HG02943 (cell line): ENCODE data around the gene PRKCE.
A peak's percentile ranks its signal among the peaks of the same experiment; 100 is the strongest.
"Not testable (repeated sequence)": the region's sequence is repeated elsewhere in the genome, so short reads cannot be mapped to it uniquely, and the experiment has no call there.

Source experiments
- ATAC-seq: cut with Tn5 transposase; IDR thresholded peaks from one replicate; pipeline ENCODE4 v1.9.1; 2021; ENCODE audit warnings: mild to moderate bottlenecking, low read depth, moderate library complexity; ENCODE audit not compliant: unreplicated experiment

PRKCE gene

DNA sequence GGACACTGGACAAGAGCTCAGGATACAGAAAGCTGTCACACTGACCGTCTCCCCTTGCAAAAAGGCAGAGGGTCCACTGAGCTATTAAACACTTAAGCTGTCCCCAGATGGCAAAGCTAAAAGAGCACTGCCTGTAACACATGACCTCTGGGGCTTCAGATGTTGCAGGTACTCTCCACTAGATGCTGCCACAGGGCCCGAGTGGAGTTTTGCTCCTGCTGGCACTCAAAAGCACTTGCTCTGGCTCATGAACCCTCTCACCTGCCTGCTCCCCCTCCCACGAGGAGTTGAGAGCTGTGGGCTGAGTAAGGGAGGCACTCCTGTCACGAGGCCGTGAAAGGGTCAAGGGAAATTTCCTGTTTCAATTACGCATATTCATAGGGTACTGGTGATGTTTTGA is 227.9 kb downstream of the PRKCE start:
- ATAC-seq, result no peak

GRCh38 chr2:45879936-45880335 is 228.5 kb downstream of the PRKCE start:
- ATAC-seq, result no peak

DNA sequence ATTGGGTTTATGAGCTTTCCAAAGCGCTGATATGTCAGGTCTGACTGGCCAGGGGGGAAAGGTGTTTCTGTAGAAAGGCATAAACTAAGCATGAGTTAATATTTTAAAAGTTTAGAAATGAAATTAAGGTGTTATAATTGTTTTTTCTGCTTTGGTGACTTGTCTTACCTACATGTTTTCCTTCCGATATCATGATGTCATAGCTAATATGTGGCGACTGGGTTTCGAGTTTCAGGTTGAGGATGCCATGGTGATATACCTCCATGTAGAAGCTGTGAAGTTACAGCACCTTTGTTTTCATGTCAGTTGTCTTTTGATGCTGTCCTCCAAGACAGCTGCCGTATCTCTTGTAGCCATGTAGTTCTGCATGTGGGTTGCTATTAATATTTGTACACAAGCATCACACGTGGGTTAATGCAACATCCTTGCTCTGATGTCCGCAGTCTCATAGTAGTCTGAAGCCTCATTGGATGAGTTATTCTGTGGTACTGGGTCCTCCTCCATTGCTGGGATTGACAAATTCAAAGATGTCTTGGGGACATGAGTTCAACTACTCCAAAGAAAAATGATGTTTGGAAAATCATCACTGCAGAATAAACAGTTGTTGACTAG is 230.6 kb downstream of the PRKCE start:
- ATAC-seq, result no peak

- ATAC-seq, result no peak
Measured at GRCh38 chr2:45882707-45883602, 231.5 kb downstream of the PRKCE start.

- no peak for ATAC-seq
Measured at GRCh38 chr2:45883603-45884000, 232.1 kb downstream of the PRKCE start.

DNA sequence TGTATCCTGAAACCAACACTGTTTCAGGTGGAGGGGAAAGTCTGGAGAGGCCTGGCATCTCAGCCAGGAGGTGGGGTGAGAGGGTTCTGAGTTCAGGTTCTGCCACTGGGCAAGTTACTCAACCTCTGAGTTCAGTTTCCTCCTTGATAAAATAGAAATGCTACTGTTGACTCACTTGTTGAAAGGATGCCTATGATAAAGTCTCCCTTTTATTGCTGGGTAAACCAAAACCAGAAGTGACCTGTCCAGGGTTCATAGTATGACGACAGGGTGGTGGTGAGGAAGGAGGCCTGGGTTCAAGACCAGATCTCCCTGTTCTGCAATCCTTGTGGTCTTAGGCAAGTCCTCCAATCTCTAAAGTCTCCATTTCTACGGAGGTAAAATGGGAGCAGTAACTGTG is 232.7 kb downstream of the PRKCE start:
- no peak for ATAC-seq

- ATAC-seq, result no peak
Measured at GRCh38 chr2:45885171-45885621, 233.7 kb downstream of the PRKCE start.

DNA sequence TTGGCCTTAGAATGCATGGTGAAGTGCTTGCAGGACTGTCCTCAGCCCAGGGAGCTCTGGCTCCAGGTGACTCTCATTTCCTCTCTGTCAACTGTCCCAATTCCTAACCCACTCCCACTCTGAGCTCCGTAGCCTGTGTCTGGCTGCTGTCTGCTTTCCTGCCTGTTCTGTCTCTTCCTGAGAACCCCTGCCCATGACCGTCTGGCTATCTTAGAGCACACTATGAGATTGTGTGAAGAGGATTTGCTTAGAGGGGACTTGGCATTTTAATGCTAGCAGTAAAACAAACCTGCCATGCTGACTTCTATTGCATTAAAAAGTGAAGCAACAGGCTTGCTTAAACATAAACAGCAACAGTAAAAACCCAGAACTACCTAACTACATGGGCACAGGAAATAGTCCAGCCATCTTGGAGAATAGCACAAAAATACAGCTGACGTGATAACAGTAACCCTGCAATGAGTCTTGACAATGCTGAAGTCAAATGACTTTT is 234.7 kb downstream of the PRKCE start:
- no peak for ATAC-seq

- ATAC-seq, result no peak
Measured at GRCh38 chr2:45888167-45888566, 236.7 kb downstream of the PRKCE start.

DNA sequence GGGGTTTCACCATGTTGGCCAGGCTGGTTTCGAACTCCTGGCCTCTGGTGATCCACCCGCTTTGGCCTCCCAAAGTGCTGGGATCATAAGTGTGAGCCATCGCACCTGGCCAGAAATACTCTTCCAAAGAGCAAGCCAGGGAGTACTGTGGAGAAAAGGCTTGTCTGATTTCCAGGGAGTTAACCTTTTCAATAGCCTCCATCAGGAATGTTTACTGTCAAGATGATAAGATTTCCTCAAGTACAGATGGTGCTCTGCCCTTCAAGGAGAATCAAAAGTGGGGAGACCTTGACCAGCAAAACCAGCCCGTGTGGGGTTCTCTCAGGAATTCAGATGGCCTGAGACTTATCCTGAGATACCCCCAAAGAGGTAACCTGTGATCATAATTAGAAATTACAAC is 237.2 kb downstream of the PRKCE start:
- no peak for ATAC-seq

DNA sequence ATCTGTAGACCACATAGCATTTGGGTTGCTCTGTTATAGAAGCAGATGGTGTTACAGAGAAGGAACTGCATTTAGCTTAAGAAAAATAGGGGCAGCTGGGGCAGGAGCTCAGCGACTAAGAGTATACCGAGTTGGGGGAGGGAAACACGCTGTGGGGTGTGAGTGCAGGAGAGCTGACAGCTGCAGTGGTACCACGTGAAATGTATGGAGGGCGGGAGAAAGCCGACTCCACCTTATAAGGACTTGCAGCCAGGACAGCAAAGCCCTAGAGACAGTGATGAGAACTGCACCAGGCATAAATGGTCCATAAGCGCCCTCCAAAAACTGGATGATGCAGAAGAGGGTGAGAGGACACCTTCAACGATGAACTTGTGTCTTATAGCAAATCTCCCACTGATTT is 237.6 kb downstream of the PRKCE start:
- peak; percentile 77 for ATAC-seq

- no peak for ATAC-seq
Measured at GRCh38 chr2:45889620-45890370, 238.3 kb downstream of the PRKCE start.

DNA sequence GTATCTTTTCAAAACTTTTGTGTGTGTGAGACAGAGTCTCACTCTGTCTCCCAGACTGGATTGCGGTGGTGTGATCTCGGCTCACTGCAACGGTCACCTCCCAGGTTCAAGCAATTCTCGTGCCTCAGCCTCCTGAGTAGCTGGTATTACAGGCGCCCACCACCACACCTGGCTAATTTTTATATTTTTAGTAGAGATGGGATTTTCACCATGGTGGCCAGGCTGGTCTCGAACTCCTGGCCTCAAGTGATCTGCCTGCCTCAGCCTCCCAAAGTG is 238.8 kb downstream of the PRKCE start:
- not testable (repeated sequence) for ATAC-seq

- ATAC-seq, result no peak
Measured at GRCh38 chr2:45890819-45891218, 239.3 kb downstream of the PRKCE start.

- ATAC-seq, result no peak
Measured at GRCh38 chr2:45891719-45892424, 240.4 kb downstream of the PRKCE start.

DNA sequence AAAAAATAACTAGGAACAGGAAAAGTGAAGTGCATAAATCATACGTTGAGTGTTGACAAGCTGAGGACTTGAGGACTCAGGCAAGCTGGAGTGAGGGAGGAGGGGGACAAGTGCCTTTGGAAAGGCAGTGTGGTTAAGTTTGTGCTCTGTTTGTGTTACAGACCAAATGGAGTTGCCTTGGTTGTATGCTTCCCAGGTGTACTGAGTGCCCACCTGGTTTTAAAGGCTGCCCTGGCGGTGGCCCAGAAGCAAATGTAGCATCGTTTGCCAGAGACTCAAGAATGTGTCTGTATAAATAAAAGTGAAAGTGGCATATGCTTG is 240.9 kb downstream of the PRKCE start:
- ATAC-seq, result no peak

DNA sequence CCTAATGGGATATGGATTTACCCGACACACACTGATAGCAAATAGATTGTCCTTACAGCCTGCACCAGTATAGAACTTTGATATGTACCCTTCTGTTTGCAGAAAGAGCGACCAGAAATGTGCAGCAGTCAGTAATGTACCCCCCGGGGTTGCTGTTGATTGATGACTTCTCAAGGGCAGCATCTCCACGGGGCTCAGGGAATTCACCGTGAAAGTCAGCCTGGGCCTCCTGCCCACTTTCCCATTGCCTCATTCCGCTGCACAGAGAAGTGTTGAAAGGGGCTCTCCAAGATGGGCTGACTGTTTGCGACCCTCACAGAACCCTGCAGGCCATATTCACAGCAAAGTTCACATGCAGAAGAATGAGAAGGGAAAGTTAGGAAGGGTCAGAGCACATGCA is 241.3 kb downstream of the PRKCE start:
- ATAC-seq, result no peak

GRCh38 chr2:45894211-45894610 is 242.7 kb downstream of the PRKCE start:
- ATAC-seq, result no peak

DNA sequence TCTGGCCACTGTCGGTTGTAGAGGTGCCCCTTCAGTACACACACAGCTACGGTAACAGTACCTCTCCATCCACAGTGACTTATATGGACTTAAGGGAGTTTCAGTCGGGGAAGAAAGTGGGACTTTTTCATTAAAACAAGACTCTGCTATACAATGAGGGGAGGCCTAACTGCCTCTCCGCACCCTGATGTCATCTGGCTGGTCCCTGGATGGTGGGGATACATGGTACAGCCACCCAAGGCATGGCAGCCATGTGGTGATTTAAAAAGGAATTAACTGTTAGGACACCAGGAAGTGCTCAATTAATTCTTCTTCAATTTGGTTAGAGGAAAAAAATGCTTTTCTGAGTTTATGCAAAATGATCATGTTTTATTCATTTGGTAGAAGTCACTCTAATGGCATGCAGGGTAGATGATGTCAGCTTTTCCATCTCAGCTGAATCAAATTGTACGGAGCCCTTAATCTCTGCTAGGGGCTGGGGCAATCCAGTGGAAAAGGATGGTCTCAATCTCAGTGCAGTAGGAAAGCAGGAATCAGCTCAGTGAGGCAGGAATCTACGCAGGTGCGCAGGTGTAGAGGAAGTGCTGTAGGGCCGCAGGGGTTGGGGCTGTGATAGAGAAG is 243.9 kb downstream of the PRKCE start:
- no peak for ATAC-seq

DNA sequence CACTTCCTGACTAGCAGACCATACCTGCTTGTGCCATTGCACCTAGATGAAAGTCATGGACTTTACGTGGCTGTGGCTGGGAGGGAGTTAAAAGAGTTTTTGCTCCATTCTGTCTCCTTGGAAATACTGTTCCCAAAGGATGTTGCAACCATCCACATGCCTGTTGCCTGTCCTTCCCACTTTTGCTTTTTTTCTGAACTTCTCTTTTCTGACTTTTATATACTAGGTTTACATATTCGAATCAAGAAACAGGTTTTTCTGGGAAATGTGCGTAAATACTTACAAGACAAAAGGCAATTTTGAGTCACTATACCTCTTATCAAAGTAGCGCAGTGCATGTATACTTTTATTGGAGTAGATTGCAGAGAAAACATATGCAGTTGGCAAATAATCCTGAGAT is 244.8 kb downstream of the PRKCE start:
- no peak for ATAC-seq
